ENCODE results near the gene UNC5C. TPM values are rescaled to one million over a fixed set of nuclear protein-coding genes. Genes with fewer than 3 reads are reported as not detected.

Gene UNC5C
- total RNA-seq, 1 donor from 2014 or later: not detected

DNA sequence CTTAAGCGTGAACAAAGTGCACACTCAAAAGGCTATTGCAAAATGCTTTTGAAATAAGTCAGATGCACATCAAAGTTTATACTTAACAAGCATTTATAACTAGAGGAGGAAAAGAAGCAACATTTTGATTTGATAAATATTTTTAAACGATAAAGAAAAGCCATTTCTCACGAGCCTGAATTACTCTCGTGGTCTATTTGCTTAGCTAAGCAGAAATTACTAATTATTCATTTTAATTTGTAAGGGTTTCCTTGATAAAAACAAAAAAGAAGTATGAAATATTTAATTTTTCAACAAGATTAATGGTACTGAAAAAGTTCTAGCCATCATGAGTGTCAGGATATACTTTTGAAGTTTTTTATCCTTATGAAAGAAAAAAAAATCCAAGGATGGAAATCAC, 78.2 kb downstream of the UNC5C start:
- intact Hi-C loops (cut with micrococcal nuclease): no loop called here

DNA sequence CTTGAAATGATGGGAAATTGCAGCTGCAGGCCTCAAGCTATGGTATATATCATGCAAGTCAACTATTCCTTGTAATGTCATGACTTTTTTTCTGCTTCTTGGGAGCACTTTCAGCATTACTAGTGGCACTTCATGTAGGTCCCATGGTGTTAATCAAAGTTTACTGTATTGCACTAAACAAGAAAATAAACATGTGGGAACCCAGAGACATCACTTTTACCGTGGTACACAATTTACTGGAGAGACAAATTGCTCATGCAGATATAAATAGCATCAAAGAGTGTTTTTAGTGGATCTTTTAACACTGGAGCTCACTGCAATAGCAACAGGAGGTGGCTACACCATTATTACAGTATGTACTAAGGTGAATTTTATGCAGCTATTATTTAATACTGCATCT, 79.2 kb downstream of the UNC5C start:
- intact Hi-C loops (cut with micrococcal nuclease): no loop called here

DNA sequence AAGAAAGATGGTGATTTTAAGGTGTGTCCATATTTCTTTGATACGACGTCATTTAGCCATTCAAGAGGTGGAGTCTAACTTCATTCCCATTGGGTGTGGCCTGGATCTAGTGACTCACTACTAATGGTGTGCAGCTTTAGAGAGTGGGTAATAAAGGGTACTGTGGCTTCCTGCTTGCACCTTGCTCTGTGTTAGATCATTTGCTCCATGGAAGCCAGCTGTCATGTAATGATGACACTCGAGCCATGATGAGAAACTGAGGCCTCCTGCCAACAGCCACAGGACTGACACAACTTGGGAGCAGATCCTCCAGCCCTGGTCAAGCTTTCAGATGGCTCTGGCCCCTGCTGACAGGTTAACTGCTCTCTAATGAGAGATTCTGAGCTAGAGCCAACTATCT, 82.0 kb downstream of the UNC5C start:
- intact Hi-C loops (cut with micrococcal nuclease): no loop called here

DNA sequence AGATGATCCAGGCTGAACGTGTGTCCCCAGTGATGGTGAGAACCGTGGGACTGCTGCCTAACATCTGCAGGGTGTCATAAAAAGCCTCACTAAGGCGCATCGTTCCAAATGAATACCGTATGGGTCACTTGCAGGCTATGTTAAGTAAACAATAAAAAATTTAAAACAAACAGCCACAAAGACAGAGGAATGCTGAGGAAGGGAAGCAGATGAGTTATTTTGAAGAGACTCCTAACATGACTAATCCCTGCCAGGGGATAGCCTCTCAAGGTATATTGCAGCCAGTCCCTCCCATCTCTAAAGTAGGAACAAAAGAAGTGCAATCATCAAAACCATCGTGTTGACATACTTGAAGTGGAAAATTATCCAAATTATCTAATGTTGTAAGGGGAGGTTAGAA, 83.8 kb downstream of the UNC5C start:
- intact Hi-C loops (cut with micrococcal nuclease): no loop called here

DNA sequence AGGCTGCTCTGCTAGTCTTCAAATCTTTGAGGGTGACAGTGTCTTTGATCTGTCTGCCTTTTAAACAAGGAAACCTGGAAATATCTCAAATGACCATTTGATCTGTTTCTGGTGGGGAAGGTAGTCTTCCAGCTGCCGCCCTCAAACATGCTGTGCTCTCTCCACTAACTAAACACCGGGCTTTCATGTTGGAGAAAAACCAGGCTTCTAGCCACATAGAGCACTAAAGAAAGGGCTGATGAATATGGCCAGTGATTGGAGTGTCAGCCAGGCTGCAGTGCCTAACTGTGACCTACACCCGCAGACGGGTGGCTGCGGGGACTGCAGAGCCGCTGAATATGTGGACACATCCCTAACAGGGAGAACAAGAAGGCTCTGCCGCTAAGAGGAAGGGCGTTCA, 85.9 kb downstream of the UNC5C start:
- intact Hi-C loops (cut with micrococcal nuclease): no loop called here

DNA sequence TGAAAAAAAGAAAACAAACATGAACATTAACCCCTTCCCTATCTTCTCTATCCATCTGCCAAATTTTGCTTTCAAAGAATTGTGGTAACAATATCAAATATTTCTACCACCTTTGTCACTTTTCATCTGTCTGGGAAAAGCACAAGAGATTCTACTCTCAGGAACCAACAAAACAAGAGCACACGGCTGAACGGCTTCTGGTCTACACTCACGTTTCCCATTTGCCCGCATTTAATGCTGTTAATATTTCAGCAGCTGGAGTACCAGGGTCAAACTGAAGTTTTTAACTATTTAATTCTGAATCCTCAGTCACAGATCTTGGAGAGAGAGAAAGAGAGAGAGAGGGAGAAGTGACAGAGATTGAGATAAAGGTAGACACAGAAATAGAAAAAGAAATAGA, 91.4 kb downstream of the UNC5C start:
- intact Hi-C loops (cut with micrococcal nuclease): no loop called here

DNA sequence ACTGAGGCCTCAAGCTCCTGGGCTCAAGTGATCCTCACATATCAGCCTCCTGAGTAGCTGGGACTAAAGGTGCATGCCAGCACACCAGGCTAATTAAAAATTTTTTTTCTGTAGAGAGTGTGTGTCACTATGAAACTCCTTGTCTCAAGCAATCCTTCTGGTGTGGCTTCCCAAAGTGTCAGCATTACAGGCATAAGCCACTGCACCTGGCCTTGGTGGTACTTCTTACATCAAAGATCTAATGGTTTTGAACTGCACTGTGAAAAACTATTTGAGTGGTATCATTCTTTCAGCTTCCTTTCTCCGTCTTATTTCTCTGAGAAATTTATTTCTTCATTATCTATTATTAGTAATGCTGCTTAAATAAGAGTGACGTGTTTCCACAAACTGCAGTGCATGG, 98.5 kb downstream of the UNC5C start:
- intact Hi-C loops (cut with micrococcal nuclease): no loop called here

DNA sequence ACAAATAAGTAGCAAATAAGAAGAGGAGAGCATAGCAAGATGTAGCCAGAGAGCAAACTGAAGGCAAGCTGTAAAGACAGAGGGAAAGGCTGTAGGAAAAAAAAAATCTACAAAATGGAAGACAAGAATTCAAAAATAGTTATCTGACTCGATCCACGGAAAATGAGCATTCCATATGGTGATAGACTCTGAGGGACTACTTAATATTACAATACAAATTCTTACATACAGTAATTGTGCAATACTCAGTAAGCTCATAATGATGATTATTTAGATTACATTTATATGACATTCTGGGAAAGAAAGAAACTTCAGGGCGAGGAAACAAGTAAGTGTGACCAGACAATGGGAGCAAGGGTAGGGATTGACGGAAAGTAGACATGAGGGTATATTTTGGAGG, 102.6 kb downstream of the UNC5C start:
- intact Hi-C loops (cut with micrococcal nuclease): no loop called here

DNA sequence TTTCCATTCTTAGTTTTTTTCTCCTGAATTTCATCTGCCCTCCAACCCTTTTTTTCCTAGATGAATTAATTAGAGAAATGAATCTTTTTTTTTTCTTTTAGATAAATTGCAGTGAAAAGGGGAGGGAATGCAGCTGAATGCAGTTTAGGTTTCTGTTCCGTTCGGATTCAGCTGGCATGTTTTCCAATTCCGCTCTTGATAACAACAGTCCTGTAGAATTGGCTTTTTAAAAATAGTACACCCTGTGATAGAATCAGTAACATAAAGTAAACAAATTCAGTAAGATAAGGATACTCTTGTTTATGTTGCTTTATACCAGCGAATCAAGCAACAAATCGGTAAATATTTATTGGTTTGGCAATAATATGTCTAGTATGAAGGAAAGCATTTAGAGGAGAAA, 103.5 kb downstream of the UNC5C start:
- intact Hi-C loops (cut with micrococcal nuclease): no loop called here

DNA sequence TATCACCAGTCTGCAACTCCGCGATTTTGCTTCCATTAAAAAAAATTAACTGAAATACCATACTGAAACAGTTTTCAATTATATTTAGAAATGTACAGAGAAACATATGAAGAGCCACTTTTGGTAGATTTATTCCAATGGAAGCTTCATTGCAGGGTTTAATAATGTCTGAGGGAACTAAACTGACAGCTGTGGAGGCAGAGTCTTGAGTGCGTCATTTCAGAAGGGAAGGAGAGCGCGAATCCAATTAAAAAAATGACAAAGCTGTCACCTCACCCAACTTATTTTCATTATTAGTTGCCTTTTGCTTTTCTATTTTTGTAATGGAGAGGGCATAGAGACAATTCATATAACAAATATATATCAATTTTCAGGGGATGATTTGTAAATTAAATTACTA, 104.0 kb downstream of the UNC5C start:
- intact Hi-C loops (cut with micrococcal nuclease): no loop called here

DNA sequence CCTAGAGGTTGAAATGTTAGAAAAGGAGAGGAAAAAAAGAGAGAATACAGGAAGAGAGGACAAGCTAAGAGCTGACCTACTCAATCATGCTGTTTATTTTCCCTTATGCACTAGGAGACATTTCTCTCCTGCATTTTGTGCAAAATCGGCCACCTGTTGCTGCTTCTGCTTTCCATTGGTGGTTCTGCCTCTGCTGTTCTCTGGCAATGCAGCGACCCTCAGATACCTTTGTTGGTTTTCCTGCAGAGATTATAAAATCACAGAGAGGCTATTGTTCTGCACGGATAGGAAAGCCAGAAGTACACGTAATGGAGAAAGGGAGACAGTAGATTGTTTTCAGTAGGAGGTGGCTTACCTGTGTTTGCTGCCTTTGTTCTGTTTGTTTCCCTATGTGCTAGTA, 108.9 kb downstream of the UNC5C start:
- intact Hi-C loops (cut with micrococcal nuclease): no loop called here

DNA sequence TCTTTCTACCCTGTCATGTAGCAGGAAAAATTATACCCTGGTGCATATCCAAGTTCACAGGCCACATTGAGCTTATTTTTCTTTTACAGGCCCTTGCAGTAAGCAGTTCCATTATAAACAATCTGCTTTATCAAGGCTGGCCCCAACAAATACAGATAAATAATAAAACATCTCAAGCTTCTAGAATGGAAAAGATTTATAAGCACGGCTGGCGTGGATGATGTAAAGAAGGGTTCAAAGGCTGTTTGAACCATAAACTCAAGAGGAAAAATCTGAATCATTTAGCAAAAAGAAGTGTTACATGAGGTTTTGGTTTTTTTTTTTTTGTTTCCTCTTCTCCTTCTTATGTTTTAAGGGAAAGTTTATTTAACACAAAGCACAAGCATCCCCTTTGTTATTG, 109.7 kb downstream of the UNC5C start:
- intact Hi-C loops (cut with micrococcal nuclease): no loop called here

DNA sequence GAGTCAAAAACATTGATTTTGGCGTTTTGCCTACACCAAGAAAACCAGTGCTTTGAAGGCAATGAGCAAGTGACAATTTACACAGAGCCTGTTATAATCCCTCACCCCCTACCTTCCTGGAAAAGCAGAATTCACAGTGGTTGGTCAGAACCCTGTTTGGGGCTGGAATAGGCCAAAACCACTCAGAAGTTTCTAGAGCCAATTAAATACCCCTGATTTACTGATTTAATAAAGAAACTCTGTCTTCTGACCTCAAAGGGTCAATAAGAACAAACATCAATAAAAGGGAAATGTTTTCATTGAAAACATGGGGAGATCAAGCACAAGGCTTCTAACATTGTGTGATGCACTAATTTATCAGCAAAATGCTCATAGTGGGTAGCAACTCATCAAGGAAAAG, 116.3 kb downstream of the UNC5C start:
- intact Hi-C loops (cut with micrococcal nuclease): no loop called here

DNA sequence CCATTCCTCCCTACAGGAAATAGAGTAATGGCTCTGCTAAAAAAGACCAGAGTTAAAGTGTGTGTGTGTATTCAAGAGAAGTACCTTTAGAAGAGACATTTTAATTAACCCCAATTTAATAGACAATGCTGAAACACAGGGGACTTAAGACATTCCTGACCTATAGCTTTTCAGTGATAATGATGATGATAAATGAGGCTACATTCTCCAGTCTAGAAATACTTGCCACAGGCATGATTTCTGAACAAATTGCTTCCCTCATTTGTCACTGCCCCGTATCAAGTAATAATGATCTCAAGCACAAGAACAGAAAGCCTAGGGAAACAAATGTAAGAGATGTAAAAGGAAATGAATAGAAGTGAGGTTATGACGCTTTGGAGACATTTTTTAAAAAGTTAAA, 117.1 kb downstream of the UNC5C start:
- intact Hi-C loops (cut with micrococcal nuclease): no loop called here

DNA sequence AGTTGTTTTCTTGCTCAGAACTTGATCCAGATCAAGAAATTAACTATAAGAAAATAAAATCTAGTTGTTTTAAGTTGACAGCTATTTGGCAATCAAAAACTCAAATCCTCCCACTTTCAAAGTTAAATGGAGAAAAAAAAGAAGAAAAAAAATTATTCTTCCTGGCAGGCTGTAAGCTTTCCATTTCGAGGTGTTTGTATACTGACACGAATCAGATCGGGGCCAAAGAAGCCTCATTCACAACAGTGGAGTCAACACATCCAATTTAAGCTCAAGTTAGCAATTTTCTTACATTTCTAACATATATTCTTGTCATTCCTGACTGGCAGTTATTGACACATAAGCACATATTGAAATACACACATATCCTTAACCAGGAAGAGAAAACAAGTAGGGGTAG, 119.4 kb downstream of the UNC5C start:
- intact Hi-C loops (cut with micrococcal nuclease): no loop called here

DNA sequence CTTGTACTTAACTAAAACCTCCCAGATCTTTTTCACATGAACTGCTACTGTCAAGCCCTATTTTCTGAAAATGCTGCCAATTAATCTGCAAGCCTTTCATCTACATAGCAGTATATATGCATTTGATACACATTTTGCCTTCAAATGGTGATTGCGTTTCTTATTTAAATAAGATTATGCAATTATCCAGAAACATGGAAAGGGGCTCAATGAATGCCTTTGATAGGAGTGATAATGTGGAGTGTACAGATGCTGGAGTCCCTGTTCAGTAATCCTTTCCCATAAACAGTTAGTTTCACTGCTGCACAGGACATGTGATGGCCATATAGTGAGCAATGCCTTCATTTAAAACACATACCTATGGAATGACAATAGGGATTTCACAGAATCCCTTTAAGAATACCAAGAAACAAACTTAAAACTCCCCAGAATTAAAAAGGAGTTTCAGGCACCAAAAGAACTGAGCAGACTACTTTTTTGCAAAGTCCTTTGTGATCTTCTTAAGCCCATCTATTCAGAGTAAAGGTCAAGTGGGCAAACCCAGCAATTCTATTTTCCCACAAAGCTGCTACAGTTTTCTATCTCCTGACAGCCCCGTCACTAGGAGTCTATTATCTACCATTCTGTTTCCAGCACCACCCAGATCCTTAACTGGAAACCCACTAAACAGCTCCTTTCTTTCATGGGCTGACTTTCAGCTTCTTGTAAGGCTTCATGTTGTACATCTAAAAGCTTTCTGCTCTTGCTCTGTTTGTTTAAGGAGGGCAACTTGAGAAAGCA, 120.3 kb downstream of the UNC5C start:
- intact Hi-C loops (cut with micrococcal nuclease): no loop called here

DNA sequence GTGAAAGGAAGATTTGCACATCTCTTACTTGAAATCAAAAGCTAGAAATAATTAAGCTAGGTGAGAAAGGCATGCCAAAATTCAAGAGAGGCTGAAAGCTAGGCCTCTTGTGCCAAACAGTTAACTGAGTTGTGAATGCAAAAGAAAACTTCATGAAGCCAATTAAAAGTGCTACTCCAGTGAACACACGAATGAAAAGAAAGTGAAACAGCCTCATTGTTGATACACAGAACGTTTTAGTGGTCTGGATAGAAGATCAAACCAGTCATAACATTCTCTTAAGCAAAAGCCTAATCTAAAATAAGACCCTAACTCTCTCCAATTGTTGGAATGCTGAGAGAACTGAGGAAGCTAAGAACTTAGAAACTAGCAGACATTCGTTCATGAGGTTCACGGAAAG, 122.3 kb downstream of the UNC5C start:
- intact Hi-C loops (cut with micrococcal nuclease): no loop called here

DNA sequence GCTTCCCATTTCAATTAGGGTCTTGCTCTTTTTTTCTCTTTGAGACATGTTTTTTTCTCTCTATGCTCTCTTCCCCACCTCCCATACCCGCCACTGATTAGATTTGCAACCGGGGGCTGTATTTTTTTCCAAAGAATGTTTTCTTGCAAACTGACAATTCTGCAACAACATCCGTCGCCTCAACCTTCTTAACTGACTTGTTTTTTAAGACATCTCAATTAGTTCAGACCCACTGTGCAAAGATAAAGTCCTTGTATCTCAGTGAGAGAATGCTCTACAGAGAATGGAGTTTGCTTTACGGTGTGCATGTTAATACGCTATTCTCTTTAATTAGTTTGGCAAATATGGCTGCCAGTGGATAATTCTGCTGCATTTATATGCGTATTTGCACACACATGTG, 126.3 kb downstream of the UNC5C start:
- intact Hi-C loops (cut with micrococcal nuclease): no loop called here

DNA sequence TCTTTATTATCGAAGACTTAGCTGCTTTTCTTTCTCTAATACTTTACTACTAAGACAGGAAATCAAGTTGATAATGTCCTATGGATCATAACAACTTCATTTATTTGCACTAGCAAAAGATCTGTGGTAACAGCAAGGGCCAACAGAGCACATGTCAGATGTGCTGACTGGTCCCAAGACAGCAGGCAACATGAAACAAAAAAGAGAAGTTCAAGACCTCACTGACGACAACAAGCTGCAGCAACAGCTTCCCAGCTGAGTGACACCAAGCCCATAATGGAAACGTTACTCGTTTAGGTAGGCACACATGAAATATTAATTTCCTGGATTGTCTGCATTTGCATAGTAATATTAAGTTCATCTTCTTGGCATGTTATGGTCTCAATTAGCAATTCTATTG, 126.9 kb downstream of the UNC5C start:
- intact Hi-C loops (cut with micrococcal nuclease): no loop called here

DNA sequence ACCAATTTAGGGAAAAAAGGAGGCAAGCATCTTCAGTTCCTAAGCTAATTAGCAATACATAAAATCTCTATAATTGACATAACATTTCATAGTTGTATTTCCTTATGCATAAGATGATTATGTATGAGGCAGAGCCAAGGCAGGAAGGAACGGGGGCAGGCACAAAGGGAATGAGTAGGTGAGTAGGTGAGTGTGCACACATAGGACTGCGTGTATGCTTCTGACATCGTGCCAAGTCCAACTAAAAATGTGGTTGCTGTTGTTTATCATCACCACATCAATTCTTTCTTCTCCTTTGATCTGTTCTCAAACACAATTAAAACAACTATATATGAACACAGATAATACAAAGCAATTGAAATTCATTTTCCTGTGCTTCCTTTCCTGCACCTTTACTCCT, 131.2 kb downstream of the UNC5C start:
- intact Hi-C loops (cut with micrococcal nuclease): no loop called here

DNA sequence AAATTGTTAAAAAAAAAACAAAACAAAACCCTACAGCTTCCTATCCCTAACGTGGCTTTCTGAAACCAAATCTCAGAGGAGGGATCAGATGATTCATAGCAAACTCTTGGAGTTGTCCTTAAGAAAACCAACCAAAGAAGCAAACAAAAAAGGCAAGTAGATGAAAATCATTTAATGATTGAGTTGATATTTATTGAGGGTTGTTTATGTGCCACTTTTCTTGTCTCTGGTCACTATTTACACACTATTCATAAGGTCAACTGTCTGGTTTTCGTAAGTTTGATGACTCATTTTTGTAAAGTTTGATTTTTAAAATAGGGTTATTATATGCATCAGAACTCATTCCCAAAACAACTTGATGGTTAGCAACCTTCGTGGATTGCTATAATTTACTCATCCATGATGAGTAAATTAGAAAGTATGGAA, 133.4 kb downstream of the UNC5C start:
- intact Hi-C loops (cut with micrococcal nuclease): no loop called here

DNA sequence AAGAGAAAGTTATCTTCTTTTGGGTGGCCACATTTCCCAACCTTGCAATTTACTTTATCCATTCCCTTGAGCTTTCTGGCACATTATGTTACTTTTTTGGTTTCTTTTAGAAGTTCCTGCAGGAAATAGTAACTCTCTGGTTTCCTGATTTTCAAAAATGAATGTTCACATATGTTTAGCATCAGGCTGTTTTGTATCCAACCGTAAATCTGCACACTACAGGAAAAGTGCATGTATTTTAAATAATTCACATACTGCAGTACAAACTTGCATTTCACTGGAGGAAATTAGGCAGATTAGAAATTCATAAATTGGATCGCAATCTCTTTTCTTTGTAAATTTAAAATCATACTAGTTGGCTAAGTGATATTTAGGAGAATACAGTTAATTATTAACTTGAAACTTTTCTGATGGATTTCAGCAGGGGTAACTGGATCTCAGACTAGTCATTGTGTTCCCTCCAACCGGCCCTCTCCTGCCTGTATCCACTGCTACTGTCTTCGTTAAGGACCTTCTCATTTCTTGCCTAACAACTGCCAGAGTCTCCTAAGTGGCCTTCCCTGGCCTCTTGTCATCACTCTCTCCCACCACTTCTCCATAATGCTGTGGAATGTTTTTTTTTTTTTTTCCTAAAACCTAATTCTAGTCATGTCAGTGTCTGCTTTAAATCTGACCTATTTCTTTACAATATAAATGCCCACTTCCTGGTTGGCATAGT, 137.2 kb downstream of the UNC5C start:
- intact Hi-C loops (cut with micrococcal nuclease): no loop called here

DNA sequence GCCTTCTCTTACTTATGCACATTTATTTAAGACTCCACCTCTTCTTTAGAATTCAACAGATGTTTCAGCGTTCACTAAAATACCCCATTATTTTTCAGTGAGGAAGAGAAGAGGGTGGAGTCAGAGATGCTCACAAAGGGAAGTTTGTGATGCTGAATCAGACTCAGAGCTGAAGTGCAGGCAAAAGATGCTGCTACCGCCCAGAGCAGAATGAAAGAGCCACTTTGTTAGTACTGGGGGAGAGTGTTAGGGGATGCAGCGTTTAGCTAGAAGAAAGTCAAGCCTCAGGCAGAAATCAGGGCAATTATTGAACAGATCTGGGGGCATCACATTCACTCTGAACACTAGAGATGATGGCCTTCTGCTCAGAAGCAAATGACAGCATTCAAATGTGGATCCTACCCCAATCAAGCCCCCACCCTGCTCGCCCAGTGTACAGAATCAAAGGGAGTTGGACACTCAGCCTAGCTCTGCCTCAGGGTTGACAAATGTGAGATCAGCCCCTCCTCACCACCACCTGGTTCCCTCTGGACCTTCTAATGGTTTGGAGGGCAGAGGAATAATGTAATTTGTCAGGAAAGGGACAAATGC, 138.3 kb downstream of the UNC5C start:
- intact Hi-C loops (cut with micrococcal nuclease): no loop called here

All from T-helper 1 cell treated with Interleukin-12 subunit alpha and Interleukin-12 subunit beta and Interleukin-4 antibody, amounts not matched to agents 30 ng/mL and 1 ng/mL, for 36 hours (primary cell).